ENCODE results near the gene TPR. TPM values are rescaled to one million over a fixed set of nuclear protein-coding genes. Genes with fewer than 3 reads are reported as not detected.
"Not testable (repeated sequence)": the region's sequence is repeated elsewhere in the genome, so short reads cannot be mapped to it uniquely, and the experiment has no call there.

Gene TPR
- total RNA-seq, 1 experiment from 2014 or later = 99.3 TPM

DNA sequence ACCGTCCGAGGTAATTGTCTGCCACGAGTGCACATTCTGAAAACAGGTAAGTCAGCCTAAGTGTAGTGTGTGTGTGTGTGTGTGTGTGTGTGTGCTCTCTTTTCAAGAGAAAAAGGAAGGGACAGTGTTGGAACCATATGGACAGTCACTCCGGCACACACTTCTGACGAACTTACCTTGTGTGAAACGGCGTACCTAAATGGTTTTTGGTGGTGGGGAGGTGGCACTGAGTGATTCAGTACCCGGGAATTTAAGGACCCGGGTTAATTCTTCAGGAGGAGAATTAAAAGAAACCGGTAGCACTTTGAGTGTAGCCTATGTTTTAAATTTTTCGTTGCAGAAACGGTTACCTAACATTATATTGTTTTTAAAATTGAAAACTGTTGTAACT is 871 bp upstream of the TPR start:
- DNase-seq = peak; percentile 26
- Histone ChIP-seq H3K4me3 (ENCODE audit: insufficient read depth, low read depth, low read length) (peak overlapping the region; percentile 65), H3K36me3 (replicated peaks; ENCODE audit: control insufficient read depth, insufficient read depth, low read length) (peaks cover 6% of the 10 kb centered on the region), H3K27me3 (ENCODE audit: control insufficient read depth, insufficient read depth, low read length) (no peaks in the 10 kb centered on the region)

- peak overlapping the region; percentile 65 for H3K4me3 ChIP-seq (ENCODE audit: insufficient read depth, low read depth, low read length)
- peak; percentile 8 for DNase-seq
- peaks cover 5% of the 10 kb centered on the region for H3K36me3 ChIP-seq (replicated peaks; ENCODE audit: control insufficient read depth, insufficient read depth, low read length)
- no peaks in the 10 kb centered on the region for H3K27me3 ChIP-seq (ENCODE audit: control insufficient read depth, insufficient read depth, low read length)
Observed at GRCh38 chr1:186374303-186375151, 526 bp downstream of the TPR start.

- H3K4me3 ChIP-seq (ENCODE audit: insufficient read depth, low read depth, low read length); DNase-seq; H3K27me3 ChIP-seq (ENCODE audit: control insufficient read depth, insufficient read depth, low read length): not testable (repeated sequence)
- H3K36me3 ChIP-seq (replicated peaks; ENCODE audit: control insufficient read depth, insufficient read depth, low read length) = peaks cover 23% of the 10 kb centered on the region
Observed at GRCh38 chr1:186347837-186348691, 27.0 kb downstream of the TPR start.

- H3K4me3 ChIP-seq (ENCODE audit: insufficient read depth, low read depth, low read length) = no peak overlapping the region
- peaks cover 27% of the 10 kb centered on the region for H3K36me3 ChIP-seq (replicated peaks; ENCODE audit: control insufficient read depth, insufficient read depth, low read length)
- no peaks in the 10 kb centered on the region for H3K27me3 ChIP-seq (ENCODE audit: control insufficient read depth, insufficient read depth, low read length)
- DNase-seq = no peak
Observed at GRCh38 chr1:186340772-186341171, 34.3 kb downstream of the TPR start.

GRCh38 chr1:186337554-186337953 is 37.5 kb downstream of the TPR start:
- no peak for DNase-seq
- Histone ChIP-seq H3K4me3 (ENCODE audit: insufficient read depth, low read depth, low read length) (no peak overlapping the region), H3K27me3 (ENCODE audit: control insufficient read depth, insufficient read depth, low read length) (no peaks in the 10 kb centered on the region), H3K36me3 (replicated peaks; ENCODE audit: control insufficient read depth, insufficient read depth, low read length) (peaks cover 39% of the 10 kb centered on the region)

DNA sequence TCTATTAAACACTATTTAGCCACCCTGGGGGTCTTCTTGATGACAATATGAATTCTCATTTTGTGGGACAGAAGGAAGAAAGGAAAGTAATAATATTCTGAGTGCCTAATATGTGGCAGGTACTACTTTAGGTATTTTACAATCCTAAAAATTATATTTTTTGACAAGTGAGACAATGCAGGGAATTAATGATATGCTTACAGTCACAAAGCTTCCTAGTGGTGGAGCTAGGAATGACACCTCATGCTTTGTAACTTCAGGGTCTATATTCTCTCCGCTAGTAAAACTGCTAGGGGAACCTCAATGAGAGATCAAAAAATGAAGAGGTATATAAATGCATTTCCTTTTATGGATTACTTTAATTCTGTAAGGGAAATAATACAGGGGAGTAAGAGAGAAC is 44.3 kb downstream of the TPR start:
- no peak for DNase-seq
- Histone ChIP-seq H3K4me3 (ENCODE audit: insufficient read depth, low read depth, low read length) (no peak overlapping the region), H3K36me3 (replicated peaks; ENCODE audit: control insufficient read depth, insufficient read depth, low read length) (peaks cover 31% of the 10 kb centered on the region), H3K27me3 (ENCODE audit: control insufficient read depth, insufficient read depth, low read length) (no peaks in the 10 kb centered on the region)

- Histone ChIP-seq H3K36me3 (replicated peaks; ENCODE audit: control insufficient read depth, insufficient read depth, low read length) (peaks cover 12% of the 10 kb centered on the region), H3K4me3 (ENCODE audit: insufficient read depth, low read depth, low read length) (no peak overlapping the region), H3K27me3 (ENCODE audit: control insufficient read depth, insufficient read depth, low read length) (no peaks in the 10 kb centered on the region)
- no peak for DNase-seq
Observed at GRCh38 chr1:186327331-186327730, 47.7 kb downstream of the TPR start.

DNA sequence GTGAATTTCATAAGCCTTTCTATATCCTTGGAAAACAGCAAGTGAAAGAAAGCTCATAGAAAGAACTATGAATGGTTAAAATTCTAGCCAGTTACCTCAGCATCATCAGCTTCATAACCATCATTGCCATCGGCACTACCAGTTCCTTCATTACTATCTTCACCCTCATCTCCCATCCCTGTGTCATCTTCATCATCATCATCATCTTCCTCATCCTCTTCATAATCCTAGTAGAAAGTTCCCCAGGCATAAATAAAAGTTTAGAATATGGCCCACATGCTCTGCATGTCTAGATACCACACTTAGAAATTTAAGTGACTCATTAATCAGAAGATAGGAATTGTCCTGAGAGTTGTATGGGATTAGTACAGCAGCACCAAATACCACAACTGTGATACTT is 49.0 kb downstream of the TPR start:
- Histone ChIP-seq H3K36me3 (replicated peaks; ENCODE audit: control insufficient read depth, insufficient read depth, low read length) (peaks cover 15% of the 10 kb centered on the region), H3K4me3 (ENCODE audit: insufficient read depth, low read depth, low read length) (no peak overlapping the region), H3K27me3 (ENCODE audit: control insufficient read depth, insufficient read depth, low read length) (no peaks in the 10 kb centered on the region)
- DNase-seq = no peak

GRCh38 chr1:186325239-186325638 is 49.8 kb downstream of the TPR start:
- Histone ChIP-seq H3K36me3 (replicated peaks; ENCODE audit: control insufficient read depth, insufficient read depth, low read length) (peaks cover 13% of the 10 kb centered on the region), H3K27me3 (ENCODE audit: control insufficient read depth, insufficient read depth, low read length) (no peaks in the 10 kb centered on the region), H3K4me3 (ENCODE audit: insufficient read depth, low read depth, low read length) (no peak overlapping the region)
- no peak for DNase-seq

DNA sequence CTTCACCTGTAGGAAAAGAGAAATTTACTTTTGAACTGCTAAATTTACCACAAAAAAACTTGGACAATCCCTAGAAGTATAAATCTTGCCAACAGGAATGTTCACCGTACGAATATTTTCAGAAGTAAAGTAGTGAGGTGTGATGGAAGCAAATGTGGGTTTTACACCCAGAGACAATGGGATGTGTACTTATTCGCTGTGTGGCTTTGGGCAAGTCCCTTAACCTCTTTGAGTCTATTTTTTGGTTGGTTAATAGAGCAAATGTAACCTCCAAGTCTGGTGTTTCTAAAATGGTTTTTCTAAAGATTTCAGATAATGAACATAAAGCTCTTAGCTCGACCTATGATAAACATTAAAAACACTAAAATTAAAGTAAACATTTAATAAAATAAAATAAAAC is 51.2 kb downstream of the TPR start:
- H3K36me3 ChIP-seq (replicated peaks; ENCODE audit: control insufficient read depth, insufficient read depth, low read length) = peaks cover 17% of the 10 kb centered on the region
- DNase-seq = no peak

DNA sequence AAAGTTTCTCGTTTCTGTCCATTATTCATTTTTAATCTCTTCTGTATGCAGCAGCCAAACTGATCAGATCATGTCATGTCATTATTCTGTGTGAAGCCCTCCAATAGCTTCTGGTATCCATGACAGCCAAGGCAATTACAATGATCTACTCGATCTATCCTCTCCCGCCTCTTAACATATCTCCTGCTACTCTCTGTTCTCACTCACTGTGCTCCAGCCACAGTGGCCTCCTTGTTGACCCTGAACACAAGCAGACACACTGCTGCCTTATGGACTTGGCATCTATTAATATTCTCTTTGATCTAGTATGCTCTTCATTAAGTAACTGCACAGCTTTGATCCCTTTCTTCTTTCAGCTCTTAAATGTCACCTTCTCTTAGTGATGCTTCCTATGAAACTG is 59.5 kb downstream of the TPR start:
- H3K4me3 ChIP-seq (ENCODE audit: insufficient read depth, low read depth, low read length) = no peak overlapping the region
- no peaks in the 10 kb centered on the region for H3K27me3 ChIP-seq (ENCODE audit: control insufficient read depth, insufficient read depth, low read length)
- H3K36me3 ChIP-seq (replicated peaks; ENCODE audit: control insufficient read depth, insufficient read depth, low read length) = peaks cover 20% of the 10 kb centered on the region
- DNase-seq = no peak

More for the DNA sequence above, 51.2 kb downstream of the TPR start:
- Histone ChIP-seq H3K4me3 (ENCODE audit: insufficient read depth, low read depth, low read length) (no peak overlapping the region), H3K27me3 (ENCODE audit: control insufficient read depth, insufficient read depth, low read length) (no peaks in the 10 kb centered on the region)

DNA sequence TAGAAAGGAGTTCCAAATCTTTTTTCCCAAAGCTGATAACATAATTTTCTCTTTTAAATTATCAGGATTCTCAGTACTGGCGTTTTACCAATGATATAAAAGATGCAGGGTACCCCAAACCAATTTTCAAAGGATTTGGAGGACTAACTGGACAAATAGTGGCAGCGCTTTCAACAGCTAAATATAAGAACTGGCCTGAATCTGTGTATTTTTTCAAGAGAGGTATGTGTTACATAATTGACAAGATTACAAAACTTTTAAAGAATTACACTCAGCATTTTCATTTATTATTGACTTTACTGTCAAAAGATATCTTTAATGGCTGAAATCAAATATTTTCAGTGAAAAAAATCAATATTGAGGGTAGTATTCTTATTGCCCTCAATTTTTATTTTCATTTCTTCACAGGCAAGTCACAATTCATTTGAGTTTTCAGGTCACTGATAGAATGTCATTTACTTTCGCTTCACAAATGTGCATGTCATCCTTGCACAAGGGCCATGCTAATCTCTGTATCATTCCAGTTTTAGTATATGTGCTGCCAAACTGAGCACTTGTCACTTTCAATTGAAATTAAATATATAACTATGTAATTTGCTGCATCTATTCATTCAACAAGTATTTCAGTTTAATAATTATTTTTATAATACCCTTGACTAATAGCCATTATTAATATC is 63.5 kb downstream of the TPR start:
- no peaks in the 10 kb centered on the region for H3K27me3 ChIP-seq (ENCODE audit: control insufficient read depth, insufficient read depth, low read length)
- H3K36me3 ChIP-seq (replicated peaks; ENCODE audit: control insufficient read depth, insufficient read depth, low read length) = peaks cover 7% of the 10 kb centered on the region
- no peak overlapping the region for H3K4me3 ChIP-seq (ENCODE audit: insufficient read depth, low read depth, low read length)
- DNase-seq = no peak

DNA sequence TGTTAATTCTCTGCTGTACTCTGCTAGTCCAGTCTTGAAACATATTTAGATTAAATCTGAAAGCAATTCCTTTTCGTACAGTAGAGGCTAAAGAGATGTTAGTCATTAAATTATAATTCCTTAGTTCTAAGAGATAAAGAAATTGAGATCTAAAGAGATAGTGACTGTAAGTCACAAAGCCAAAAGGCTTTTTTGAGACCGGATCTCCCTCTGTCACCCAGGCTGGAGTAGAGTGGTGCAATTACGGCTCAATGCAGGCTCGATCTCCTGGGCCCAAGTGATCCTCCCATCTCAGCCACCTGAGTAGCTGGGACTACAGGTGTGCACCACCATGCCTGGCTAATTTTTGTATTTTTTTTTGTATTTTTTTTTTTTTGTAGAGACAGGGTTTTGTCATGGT is 64.7 kb downstream of the TPR start:
- no peak for DNase-seq
- H3K27me3 ChIP-seq (ENCODE audit: control insufficient read depth, insufficient read depth, low read length) = no peaks in the 10 kb centered on the region
- H3K36me3 ChIP-seq (replicated peaks; ENCODE audit: control insufficient read depth, insufficient read depth, low read length) = peaks cover 5% of the 10 kb centered on the region
- H3K4me3 ChIP-seq (ENCODE audit: insufficient read depth, low read depth, low read length) = no peak overlapping the region

- no peaks in the 10 kb centered on the region for H3K27me3 ChIP-seq (ENCODE audit: control insufficient read depth, insufficient read depth, low read length)
- H3K4me3 ChIP-seq (ENCODE audit: insufficient read depth, low read depth, low read length) = no peak overlapping the region
- H3K36me3 ChIP-seq (replicated peaks; ENCODE audit: control insufficient read depth, insufficient read depth, low read length) = no peaks in the 10 kb centered on the region; the same call in 1 of the 2 replicates
- DNase-seq = no peak
Observed at GRCh38 chr1:186308264-186309060, 66.6 kb downstream of the TPR start.
